Activated CD4-positive, alpha-beta T cell treated with anti-CD3 and anti-CD28 coated beads for 36 hours (primary cell): ENCODE data around the gene E4F1. TPM values are rescaled to one million over a fixed set of nuclear protein-coding genes. Genes with fewer than 3 reads are reported as not detected.

Experiments used
- ATAC-seq: fragments of 200-7000 bp; cut with Tn5 transposase; one replicate; pipeline ENCODE4 v1.10.0; 2021; ENCODE audit warnings: mild to moderate bottlenecking, moderate library complexity
- CTCF ChIA-PET: fragments of 350-600 bp; sonication (Branson Sonifier 250); formaldehyde crosslinking; loops from one replicate; lab custom pipeline; 2021; ENCODE audit warnings: antibody characterized with exemption; lab: Charles Lee
- POLR2A ChIA-PET: fragments of 350-600 bp; sonication (Branson Sonifier 250); formaldehyde crosslinking; loops from one replicate; lab custom pipeline; 2021; ENCODE audit warnings: antibody characterized with exemption, inconsistent platforms; lab: Charles Lee
- DNase-seq: peaks from one replicate; pipeline ENCODE4 v3.0.0-alpha.2; 2020
- H3K27ac Mint-ChIP-seq: one replicate; pipeline ENCODE4 v1.8.0; 2021; ENCODE audit warnings: mixed read lengths
- H3K27me3 Mint-ChIP-seq: one replicate; pipeline ENCODE4 v1.8.0; 2021; ENCODE audit warnings: mixed read lengths
- H3K36me3 Mint-ChIP-seq: one replicate; pipeline ENCODE4 v1.8.0; 2021; ENCODE audit warnings: low read depth, mixed read lengths
- H3K4me1 Mint-ChIP-seq: one replicate; pipeline ENCODE4 v1.8.0; 2021; ENCODE audit warnings: mixed read lengths
- H3K4me3 Mint-ChIP-seq: one replicate; pipeline ENCODE4 v1.8.0; 2021; ENCODE audit warnings: mild to moderate bottlenecking, moderate library complexity, mixed read lengths
- H3K9me3 Mint-ChIP-seq: one replicate; pipeline ENCODE4 v1.8.0; 2021; ENCODE audit warnings: low read depth, mixed read lengths
- intact Hi-C, 2 experiments: fragments of 100-400 bp; cut with DNase I in 1 of 2; cut with micrococcal nuclease in 1 of 2; formaldehyde crosslinking; loops; one replicate each; pipeline versions ENCODE4 v1.14.2 to v1.15.1; 2022 to 2024; cut with DNase I, micrococcal nuclease
- total RNA-seq, 2 experiments: library from RNA; stranded (reverse); gene quantifications; one replicate each; pipeline ENCODE4 v1.2.3, GENCODE V29; 2021

Gene E4F1, protein sequence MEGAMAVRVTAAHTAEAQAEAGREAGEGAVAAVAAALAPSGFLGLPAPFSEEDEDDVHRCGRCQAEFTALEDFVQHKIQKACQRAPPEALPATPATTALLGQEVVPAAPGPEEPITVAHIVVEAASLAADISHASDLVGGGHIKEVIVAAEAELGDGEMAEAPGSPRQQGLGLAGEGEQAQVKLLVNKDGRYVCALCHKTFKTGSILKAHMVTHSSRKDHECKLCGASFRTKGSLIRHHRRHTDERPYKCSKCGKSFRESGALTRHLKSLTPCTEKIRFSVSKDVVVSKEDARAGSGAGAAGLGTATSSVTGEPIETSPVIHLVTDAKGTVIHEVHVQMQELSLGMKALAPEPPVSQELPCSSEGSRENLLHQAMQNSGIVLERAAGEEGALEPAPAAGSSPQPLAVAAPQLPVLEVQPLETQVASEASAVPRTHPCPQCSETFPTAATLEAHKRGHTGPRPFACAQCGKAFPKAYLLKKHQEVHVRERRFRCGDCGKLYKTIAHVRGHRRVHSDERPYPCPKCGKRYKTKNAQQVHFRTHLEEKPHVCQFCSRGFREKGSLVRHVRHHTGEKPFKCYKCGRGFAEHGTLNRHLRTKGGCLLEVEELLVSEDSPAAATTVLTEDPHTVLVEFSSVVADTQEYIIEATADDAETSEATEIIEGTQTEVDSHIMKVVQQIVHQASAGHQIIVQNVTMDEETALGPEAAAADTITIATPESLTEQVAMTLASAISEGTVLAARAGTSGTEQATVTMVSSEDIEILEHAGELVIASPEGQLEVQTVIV
- 10 to 100 TPM; 18.0 to 18.6 TPM for total RNA-seq

DNA sequence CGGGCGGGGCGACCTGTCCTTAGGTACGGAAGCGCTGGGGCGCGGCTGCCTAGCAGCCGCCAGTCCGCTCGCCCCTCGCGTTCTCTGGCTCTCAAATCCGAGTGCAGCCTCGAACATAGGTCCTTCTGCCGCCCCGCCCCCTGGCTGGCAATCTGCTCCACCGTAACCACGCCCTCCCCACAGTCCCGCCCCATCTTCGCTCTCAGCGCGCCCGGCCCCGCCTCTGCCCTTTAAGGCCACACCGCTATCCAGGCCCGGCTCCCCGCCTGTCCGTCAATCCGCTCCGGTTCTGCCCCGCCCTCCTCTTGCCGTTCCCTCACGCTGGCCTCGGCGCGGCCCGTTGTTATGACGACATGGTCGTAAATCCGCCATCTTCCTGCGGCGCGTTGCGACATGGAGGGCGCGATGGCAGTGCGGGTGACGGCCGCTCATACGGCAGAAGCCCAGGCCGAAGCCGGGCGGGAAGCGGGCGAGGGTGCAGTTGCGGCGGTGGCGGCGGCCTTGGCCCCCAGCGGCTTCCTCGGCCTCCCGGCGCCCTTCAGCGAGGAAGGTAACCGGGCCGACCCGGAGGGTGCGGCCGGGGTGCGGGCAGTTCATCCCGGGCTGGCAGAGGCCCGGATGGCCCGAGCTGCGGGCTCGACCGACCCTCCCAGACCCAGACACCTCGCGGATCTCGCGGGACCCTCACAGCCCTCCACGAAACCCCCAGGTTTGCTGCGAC lies at the start of gene E4F1:
Gene E4F1 (plus strand): TSS at position 371 of the 721 bp plus-strand sequence. CDS start 23 bp downstream, at position 394.
- ChIA-PET CTCF (interaction anchor here (0.9 to 1.4 kb wide), 2 partner anchors 17 to 205 kb away, joined by 3 read pairs; no protein-coding TSS in a partner anchor), POLR2A (interaction anchor here (0.6 to 1.4 kb wide), 2 partner anchors 30 to 1785 kb away, joined by 3 to 7 read pairs; no protein-coding TSS in a partner anchor)
- Mint-ChIP-seq H3K9me3 (no peaks in the 10 kb centered on the region), H3K27ac (peak within 1 kb of the TSS; percentile 13), H3K4me1 (peaks cover 15% of the 10 kb centered on the region), H3K36me3 (peaks cover 10% of the 10 kb centered on the region), H3K27me3 (no peaks in the 10 kb centered on the region), H3K4me3 (peak within 1 kb of the TSS; percentile 78)
- DNase-seq: peak; percentile 100
- intact Hi-C loops: loop anchor here (1.0 to 10.0 kb wide), 19 partner anchors 8 to 531 kb away; partner anchors contain the start of genes ECI1 (in 2 of the 2), MLST8 (in 2 of the 2), RNPS1 (in 2 of the 2) and TRAF7 (in 2 of the 2)
- ATAC-seq: peak; percentile 99

DNA sequence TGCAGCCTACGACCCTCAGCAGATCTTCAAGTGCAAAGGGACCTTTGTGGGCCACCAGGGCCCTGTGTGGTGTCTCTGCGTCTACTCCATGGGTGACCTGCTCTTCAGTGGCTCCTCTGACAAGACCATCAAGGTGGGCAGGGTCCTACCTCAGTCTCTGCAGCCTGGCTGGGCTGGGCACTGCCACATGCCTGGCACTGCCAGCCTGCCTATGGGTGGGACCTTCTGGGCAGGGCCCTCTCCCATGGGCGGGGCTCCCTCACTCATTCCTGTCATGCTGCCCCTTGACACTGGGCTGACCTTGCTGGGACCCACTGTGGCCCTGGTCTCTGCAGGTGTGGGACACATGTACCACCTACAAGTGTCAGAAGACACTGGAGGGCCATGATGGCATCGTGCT lies 49.5 kb upstream of the E4F1 start:
- H3K9me3 Mint-ChIP-seq: no peaks in the 10 kb centered on the region
- DNase-seq (no peak), ATAC-seq (no peak)
- no peaks in the 10 kb centered on the region for H3K4me1 Mint-ChIP-seq
- peaks cover 18% of the 10 kb centered on the region for H3K36me3 Mint-ChIP-seq
- H3K27ac Mint-ChIP-seq: no peak overlapping the region
- CTCF ChIA-PET: no interaction called here
- no peaks in the 10 kb centered on the region for H3K27me3 Mint-ChIP-seq
- no peak overlapping the region for H3K4me3 Mint-ChIP-seq
- intact Hi-C loops: no loop called here
- POLR2A ChIA-PET: no interaction called here

DNA sequence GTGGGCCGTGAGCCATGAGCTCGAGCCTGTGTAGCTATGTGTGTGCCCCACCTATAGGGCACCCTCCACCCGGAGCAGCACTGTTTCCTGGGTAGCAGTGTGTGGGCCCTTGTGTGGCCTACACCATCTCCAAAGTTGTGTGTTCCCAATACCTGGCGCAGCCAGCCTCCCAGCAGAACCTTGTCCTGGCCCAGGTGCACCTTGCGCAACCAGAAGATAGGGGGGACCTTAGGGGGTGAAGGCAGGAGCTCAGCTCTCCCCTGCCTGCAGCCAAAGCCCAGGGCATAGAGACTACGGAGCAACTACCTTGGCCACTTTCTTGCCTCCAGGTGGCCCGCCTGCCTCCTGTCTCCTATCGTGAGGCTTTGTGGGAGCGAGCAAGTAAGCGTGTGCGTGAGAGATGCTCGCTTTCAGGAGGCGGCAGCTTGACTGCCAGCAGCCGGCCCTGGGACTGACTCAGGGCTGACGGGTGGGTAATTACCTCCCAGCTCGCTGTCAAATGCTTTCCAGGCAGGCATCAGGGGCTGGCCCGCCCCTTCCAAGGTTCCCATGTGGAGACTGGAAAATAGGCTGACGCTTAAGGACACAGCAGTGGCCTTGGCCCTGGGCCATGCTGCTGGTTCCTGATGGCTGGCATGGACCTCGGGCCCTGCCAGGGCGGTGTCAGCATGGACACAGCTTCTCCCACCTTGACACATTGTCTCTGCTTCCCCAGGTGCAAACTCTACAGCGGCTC lies 48.8 kb upstream of the E4F1 start:
- Mint-ChIP-seq H3K36me3 (peaks cover 18% of the 10 kb centered on the region), H3K4me3 (no peak overlapping the region), H3K9me3 (no peaks in the 10 kb centered on the region), H3K4me1 (no peaks in the 10 kb centered on the region), H3K27me3 (no peaks in the 10 kb centered on the region), H3K27ac (no peak overlapping the region)
- ATAC-seq (no peak), DNase-seq (no peak)
- intact Hi-C loops: no loop called here
- ChIA-PET CTCF (interaction anchor here (0.6 kb wide), 1 partner anchor 152 kb away, joined by 3 read pairs; no protein-coding TSS in a partner anchor), POLR2A (no interaction called here)

DNA sequence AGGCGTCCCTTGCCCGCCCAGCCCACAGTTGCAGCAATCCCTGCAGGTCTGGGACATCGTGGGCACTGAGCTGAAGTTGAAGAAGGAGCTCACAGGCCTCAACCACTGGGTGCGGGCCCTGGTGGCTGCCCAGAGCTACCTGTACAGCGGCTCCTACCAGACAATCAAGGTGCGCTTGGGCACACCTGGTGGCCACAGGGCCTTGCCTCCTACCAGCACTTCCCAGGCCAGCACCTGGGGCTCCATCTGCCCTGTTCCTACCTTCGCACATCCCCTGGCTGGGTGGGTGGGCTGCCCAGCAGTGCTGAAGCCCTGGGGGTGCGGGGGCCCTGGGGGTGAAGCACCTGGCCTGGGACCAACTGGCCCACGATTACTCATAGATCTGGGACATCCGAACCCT lies 47.9 kb upstream of the E4F1 start:
- Mint-ChIP-seq H3K27ac (no peak overlapping the region), H3K36me3 (peaks cover 18% of the 10 kb centered on the region), H3K27me3 (no peaks in the 10 kb centered on the region), H3K4me3 (no peak overlapping the region), H3K4me1 (no peaks in the 10 kb centered on the region), H3K9me3 (no peaks in the 10 kb centered on the region)
- ATAC-seq (no peak), DNase-seq (no peak)
- intact Hi-C loops: no loop called here
- ChIA-PET CTCF (no interaction called here), POLR2A (no interaction called here)

DNA sequence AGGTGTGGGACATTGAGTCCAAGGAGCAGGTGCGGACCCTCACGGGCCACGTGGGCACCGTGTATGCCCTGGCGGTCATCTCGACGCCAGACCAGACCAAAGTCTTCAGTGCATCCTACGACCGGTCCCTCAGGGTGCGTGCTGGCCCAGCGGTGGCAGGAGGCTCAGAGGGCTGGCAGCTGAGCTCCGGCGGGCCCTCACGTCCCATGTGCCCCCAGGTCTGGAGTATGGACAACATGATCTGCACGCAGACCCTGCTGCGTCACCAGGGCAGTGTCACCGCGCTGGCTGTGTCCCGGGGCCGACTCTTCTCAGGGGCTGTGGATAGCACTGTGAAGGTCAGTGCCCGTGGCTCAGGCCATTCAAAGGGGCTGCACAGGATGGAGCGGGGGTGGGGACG lies 47.3 kb upstream of the E4F1 start:
- no peaks in the 10 kb centered on the region for H3K4me1 Mint-ChIP-seq
- ATAC-seq: no peak
- H3K27ac Mint-ChIP-seq: no peak overlapping the region
- ChIA-PET POLR2A (no interaction called here), CTCF (no interaction called here)
- H3K27me3 Mint-ChIP-seq: no peaks in the 10 kb centered on the region
- DNase-seq: no peak
- no peaks in the 10 kb centered on the region for H3K9me3 Mint-ChIP-seq
- intact Hi-C loops: no loop called here
- peaks cover 18% of the 10 kb centered on the region for H3K36me3 Mint-ChIP-seq
- no peak overlapping the region for H3K4me3 Mint-ChIP-seq

DNA sequence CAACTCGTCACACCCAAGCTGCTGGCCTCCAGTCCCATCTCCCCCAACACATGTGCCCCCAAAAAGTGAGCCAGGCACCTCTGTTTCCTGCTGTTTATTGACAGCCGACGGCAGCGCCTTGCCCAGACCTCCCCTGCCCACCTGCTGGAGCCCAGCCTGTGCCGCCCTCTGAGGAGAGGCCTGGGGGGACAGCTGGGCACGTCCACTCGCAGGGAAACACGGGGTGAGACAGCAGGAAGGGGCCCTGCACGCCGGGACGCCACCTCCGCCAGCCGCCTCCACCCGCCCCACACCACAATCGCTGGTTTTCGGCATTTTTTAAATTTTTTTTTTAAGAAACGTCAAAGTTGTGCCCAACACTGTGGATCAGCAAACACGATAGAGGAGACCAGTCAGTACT lies 46.3 kb upstream of the E4F1 start:
- CTCF ChIA-PET: no interaction called here
- Mint-ChIP-seq H3K27ac (no peak overlapping the region), H3K4me3 (no peak overlapping the region), H3K36me3 (peaks cover 18% of the 10 kb centered on the region), H3K4me1 (no peaks in the 10 kb centered on the region), H3K9me3 (no peaks in the 10 kb centered on the region), H3K27me3 (no peaks in the 10 kb centered on the region)
- POLR2A ChIA-PET: no interaction called here
- intact Hi-C loops: no loop called here
- DNase-seq: no peak
- no peak for ATAC-seq

DNA sequence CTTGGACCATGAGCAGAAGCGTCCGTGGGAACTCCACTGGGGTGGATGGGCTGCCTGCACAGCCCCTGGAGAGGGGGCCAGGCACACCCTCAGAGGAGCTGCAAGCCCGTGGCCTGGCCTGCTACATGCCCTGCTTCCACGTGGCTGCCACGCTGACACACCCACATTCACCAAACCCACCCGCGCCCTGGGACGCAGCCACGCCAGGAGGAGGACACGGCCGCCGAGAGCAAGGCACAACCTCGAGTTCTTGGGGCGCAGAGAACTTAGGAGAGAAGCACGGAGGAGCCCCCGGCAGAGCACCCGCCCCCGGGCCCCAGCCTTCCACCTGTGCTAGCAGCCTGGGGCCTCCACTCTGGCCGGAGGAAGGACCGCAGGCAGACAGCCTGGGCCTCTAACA lies 45.8 kb upstream of the E4F1 start:
- Mint-ChIP-seq H3K27ac (no peak overlapping the region), H3K9me3 (no peaks in the 10 kb centered on the region), H3K36me3 (peaks cover 18% of the 10 kb centered on the region), H3K4me1 (no peaks in the 10 kb centered on the region), H3K27me3 (no peaks in the 10 kb centered on the region), H3K4me3 (no peak overlapping the region)
- ChIA-PET CTCF (no interaction called here), POLR2A (no interaction called here)
- DNase-seq (no peak), ATAC-seq (no peak)
- intact Hi-C loops: no loop called here

DNA sequence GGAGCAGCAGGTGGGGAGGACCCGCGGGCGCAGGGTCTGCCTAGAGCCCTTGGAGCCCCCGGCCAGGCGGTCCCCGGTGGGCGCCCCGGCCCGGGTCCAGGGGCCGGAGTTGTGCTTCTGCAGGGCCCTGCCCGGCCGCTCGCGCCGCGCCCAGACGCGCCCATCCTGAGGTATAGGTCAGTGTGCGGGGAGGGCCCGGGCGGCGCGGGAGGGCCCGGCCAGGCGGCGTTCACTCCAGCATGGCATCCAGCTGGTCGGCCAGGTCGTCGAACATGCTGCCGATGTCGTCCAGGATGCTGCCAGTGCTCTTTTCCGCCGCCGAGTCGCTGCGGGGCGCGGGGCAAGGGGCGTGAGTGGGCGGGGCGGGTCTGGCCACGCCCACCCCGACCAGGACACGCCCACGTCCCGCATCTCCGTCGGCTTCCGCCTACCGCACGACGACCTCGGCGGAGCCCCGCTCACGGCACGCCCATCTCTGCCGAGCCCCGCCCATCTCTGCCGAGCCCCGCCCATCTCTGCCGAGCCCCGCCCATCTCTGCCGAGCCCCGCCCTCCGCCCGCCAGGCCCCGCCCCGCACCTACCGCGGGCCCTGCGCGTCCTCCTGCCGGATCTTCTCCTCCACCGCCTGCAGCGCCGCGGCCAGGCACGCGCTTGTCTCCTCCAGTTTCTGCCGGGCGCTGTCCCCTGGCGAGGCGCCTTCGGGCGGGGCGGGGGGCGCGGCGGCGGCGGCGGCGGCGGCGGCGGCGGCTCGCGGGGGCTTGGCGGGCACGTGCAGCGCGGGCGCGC lies 44.9 kb upstream of the E4F1 start:
- Mint-ChIP-seq H3K4me1 (no peaks in the 10 kb centered on the region), H3K36me3 (peaks cover 16% of the 10 kb centered on the region), H3K27me3 (no peaks in the 10 kb centered on the region), H3K4me3 (no peak overlapping the region), H3K27ac (no peak overlapping the region), H3K9me3 (no peaks in the 10 kb centered on the region)
- ChIA-PET POLR2A (no interaction called here), CTCF (no interaction called here)
- intact Hi-C loops: loop anchor here in 1 of 2 experiments (1.0 kb wide), 4 partner anchors 27 to 359 kb away; partner anchors contain the start of genes E4F1 and MLST8
- DNase-seq (peak; percentile 70), ATAC-seq (peak; percentile 80)

DNA sequence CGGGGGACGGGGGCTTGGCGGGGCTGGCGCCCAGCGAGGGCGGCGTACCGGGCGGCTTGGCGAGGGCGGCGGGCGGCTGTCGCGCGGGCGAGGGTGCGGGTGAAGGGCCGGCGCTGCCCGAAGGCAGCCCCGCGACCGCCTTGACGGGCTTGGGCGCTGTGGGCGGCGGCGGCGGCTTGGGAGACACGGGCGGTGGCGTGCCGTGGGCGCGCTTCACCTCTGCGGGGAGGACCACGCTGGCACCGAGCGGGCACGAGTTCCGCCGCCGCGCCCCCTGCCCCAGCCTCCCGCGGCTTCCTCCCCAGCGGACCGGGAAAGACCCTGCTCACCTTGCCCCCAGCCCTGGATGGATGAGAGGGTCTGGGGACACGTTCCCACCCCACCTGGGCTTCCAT lies 44.3 kb upstream of the E4F1 start:
- no peaks in the 10 kb centered on the region for H3K9me3 Mint-ChIP-seq
- no peak overlapping the region for H3K4me3 Mint-ChIP-seq
- no peaks in the 10 kb centered on the region for H3K4me1 Mint-ChIP-seq
- peaks cover 12% of the 10 kb centered on the region for H3K36me3 Mint-ChIP-seq
- intact Hi-C loops: no loop called here
- no peak overlapping the region for H3K27ac Mint-ChIP-seq
- H3K27me3 Mint-ChIP-seq: no peaks in the 10 kb centered on the region
- POLR2A ChIA-PET: no interaction called here
- no peak for DNase-seq
- no peak for ATAC-seq
- CTCF ChIA-PET: no interaction called here

DNA sequence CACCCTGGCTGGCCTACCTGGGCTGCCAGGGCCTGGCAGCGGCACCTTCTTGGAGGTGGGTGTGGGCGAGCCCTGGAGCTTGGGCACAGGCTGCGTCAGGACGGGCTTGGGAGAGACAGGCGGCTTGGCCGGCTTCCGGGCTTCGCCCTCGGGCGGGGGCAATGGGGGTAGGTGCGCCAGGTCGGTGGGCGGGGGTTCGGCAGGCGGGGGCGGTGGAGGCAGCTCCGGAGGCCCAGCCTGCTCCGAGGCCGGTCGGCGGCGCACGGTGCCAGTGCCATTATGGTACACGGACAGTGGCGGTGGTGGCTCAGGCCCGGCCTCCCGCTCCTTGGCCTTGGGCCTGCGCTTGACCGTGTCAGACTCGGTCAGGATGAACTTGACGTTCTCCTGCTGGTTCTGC lies 43.8 kb upstream of the E4F1 start:
- POLR2A ChIA-PET: no interaction called here
- H3K9me3 Mint-ChIP-seq: no peaks in the 10 kb centered on the region

More for the DNA sequence above, 43.8 kb upstream of the E4F1 start:
- CTCF ChIA-PET: no interaction called here
- no peak overlapping the region for H3K27ac Mint-ChIP-seq
- H3K36me3 Mint-ChIP-seq: peaks cover 8% of the 10 kb centered on the region
- no peak overlapping the region for H3K4me3 Mint-ChIP-seq
- no peaks in the 10 kb centered on the region for H3K27me3 Mint-ChIP-seq
- intact Hi-C loops: no loop called here
- H3K4me1 Mint-ChIP-seq: no peaks in the 10 kb centered on the region
- DNase-seq: no peak
- ATAC-seq: no peak
